GM12878 (cell line): ENCODE results near the gene LETMD1. TPM values are rescaled to one million over a fixed set of nuclear protein-coding genes. Genes with fewer than 3 reads are reported as not detected.

Source experiments
- ATAC-seq: fragments of 200-7000 bp; cut with Tn5 transposase; 3 replicates; pipeline ENCODE4 v1.9.1; 2020; ENCODE audit warnings: mild to moderate bottlenecking, moderate library complexity
- BruUV-seq: library from RNA; stranded (reverse); fragments of 400-500 nt; replicated peaks from 2 replicates; lab custom pipeline; 2021; lab: Mats Ljungman, UMichigan
- CTCF ChIA-PET: fragments of 300-600 bp; sonication (Branson Sonifier 250); formaldehyde crosslinking; extraction: SDS; loops from one replicate; lab custom pipeline; 2021; ENCODE audit warnings: inconsistent platforms; lab: Yijun Ruan, JAX
- POLR2A ChIA-PET: fragments of 350-600 bp; formaldehyde crosslinking; extraction: SDS; loops from one replicate; lab custom pipeline; 2021; ENCODE audit warnings: inconsistent platforms; lab: Charles Lee
- RAD21 ChIA-PET: fragments of 300-600 bp; sonication (Branson Sonifier 250); formaldehyde crosslinking; loops from one replicate; lab custom pipeline; 2023; ENCODE audit warnings: antibody characterized with exemption; ENCODE audit not compliant: unreplicated experiment; lab: Charles Lee
- SMC1A ChIA-PET: fragments of 300-600 bp; sonication (Branson Sonifier 250); formaldehyde crosslinking; loops from one replicate; lab custom pipeline; 2023; ENCODE audit not compliant: unreplicated experiment, uncharacterized antibody; lab: Charles Lee
- DNase-seq: peaks from one replicate; pipeline ENCODE4 v3.0.0-alpha.2; 2011; ENCODE audit warnings: low read depth, low spot score
- FAIRE-seq: peaks from 3 replicates; lab custom pipeline; 2011; peaks lifted over from hg19 to GRCh38; lab: Jason Lieb, UNC
- H2AFZ ChIP-seq: 2 replicates; pipeline ENCODE4 v1.6.0; 2011; ENCODE audit warnings: low read depth, low read length, control low read depth; ENCODE audit not compliant: control insufficient read depth
- H3K27ac ChIP-seq: 2 replicates; pipeline ENCODE4 v1.5.1; 2011; ENCODE audit warnings: control low read depth; ENCODE audit not compliant: control insufficient read depth, insufficient read depth
- H3K27me3 ChIP-seq, 2 experiments: replicated peaks in 1 of 2; 2 replicates each; pipeline versions ENCODE4 v1.6.0 to v1.6.1; 2011; ENCODE audit warnings: low read length in 1 of 2; ENCODE audit not compliant: control insufficient read depth in 2 of 2, insufficient read depth in 2 of 2
- H3K36me3 ChIP-seq, 2 experiments: 2 replicates each; pipeline ENCODE4 v1.5.1; 2011; ENCODE audit warnings: low read length in 1 of 2; ENCODE audit not compliant: control insufficient read depth in 2 of 2, insufficient read depth in 2 of 2
- H3K4me1 ChIP-seq: 2 replicates; pipeline ENCODE4 v1.6.1; 2011; ENCODE audit warnings: mild to moderate bottlenecking, low read length, moderate library complexity, mixed read lengths; ENCODE audit not compliant: control insufficient read depth, insufficient read depth
- H3K4me2 ChIP-seq: 2 replicates; pipeline ENCODE4 v1.6.0; 2011; ENCODE audit warnings: control low read depth; ENCODE audit not compliant: control insufficient read depth, insufficient read depth
- H3K4me3 ChIP-seq: fragments of 200-600 bp; sonication (generic); 2 replicates; pipeline ENCODE4 v1.5.1; 2016
- H3K79me2 ChIP-seq: 2 replicates; pipeline ENCODE4 v1.6.0; 2011; ENCODE audit warnings: low read length; ENCODE audit not compliant: control insufficient read depth, insufficient read depth
- H3K9ac ChIP-seq: 2 replicates; pipeline ENCODE4 v1.8.0; 2011; ENCODE audit warnings: low read length, control low read depth, mixed read lengths; ENCODE audit not compliant: control insufficient read depth, insufficient read depth
- H3K9me3 ChIP-seq: replicated peaks from 3 replicates; pipeline ENCODE4 v1.5.1; 2011; ENCODE audit warnings: mild to moderate bottlenecking, low read length; ENCODE audit not compliant: control insufficient read depth, insufficient read depth
- H4K20me1 ChIP-seq: 2 replicates; pipeline ENCODE4 v1.6.0; 2011; ENCODE audit not compliant: control insufficient read depth, insufficient read depth
- EGR1 ChIP-seq, 2 experiments: IDR thresholded peaks; 1 replicate in 1 of 2; 2 replicates in 1 of 2; pipeline ENCODE4 v1.6.1; 2011 to 2012; ENCODE audit warnings: low read depth in 2 of 2, low read length in 2 of 2, borderline replicate concordance in 1 of 2, mild to moderate bottlenecking in 1 of 2, moderate library complexity in 1 of 2
- FOS ChIP-seq: IDR thresholded peaks from 3 replicates; pipeline ENCODE4 v1.6.1; 2011; ENCODE audit warnings: borderline replicate concordance; ENCODE audit not compliant: insufficient read length; ENCODE audit errors: extremely low read depth
- GABPA ChIP-seq: IDR thresholded peaks from 2 replicates; pipeline ENCODE4 v1.6.1; 2014; ENCODE audit warnings: antibody characterized with exemption, low read depth, mild to moderate bottlenecking, inconsistent platforms
- HDAC2 ChIP-seq: fragments of 200-600 bp; sonication (generic); IDR thresholded peaks from 2 replicates; pipeline ENCODE4 v1.6.1; 2017
- IKZF2 ChIP-seq, 2 experiments: fragments of 450-650 bp; IDR thresholded peaks; 2 replicates each; pipeline ENCODE4 v1.6.1; 2017; ENCODE audit warnings: mild to moderate bottlenecking in 2 of 2, moderate library complexity in 2 of 2
- MTA2 ChIP-seq: fragments of 450-650 bp; IDR thresholded peaks from 2 replicates; pipeline ENCODE4 v1.6.1; 2016; ENCODE audit warnings: low read depth, mild to moderate bottlenecking, moderate library complexity
- MYB ChIP-seq: fragments of 150-350 bp; IDR thresholded peaks from 2 replicates; pipeline ENCODE4 v1.6.1; 2014; ENCODE audit warnings: mild to moderate bottlenecking, low read depth, low read length, borderline replicate concordance
- MYC ChIP-seq: IDR thresholded peaks from 2 replicates; pipeline ENCODE4 v1.6.1; 2011; ENCODE audit warnings: mild to moderate bottlenecking, low read length, moderate library complexity, inconsistent platforms; ENCODE audit not compliant: insufficient read depth, insufficient replicate concordance, insufficient read length, severe bottlenecking
- POLR2A ChIP-seq: IDR thresholded peaks from 2 replicates; pipeline ENCODE4 v1.6.1; 2011; ENCODE audit warnings: low read depth, mild to moderate bottlenecking, low read length
- RB1 ChIP-seq: fragments of 450-650 bp; formaldehyde crosslinking; IDR thresholded peaks from 2 replicates; pipeline ENCODE4 v1.6.1; 2017; ENCODE audit warnings: mild to moderate bottlenecking, borderline replicate concordance
- TARDBP ChIP-seq: IDR thresholded peaks from 2 replicates; pipeline ENCODE4 v1.6.1; 2016; ENCODE audit warnings: borderline replicate concordance
- WGBS: methylation state at CpG from one replicate; pipeline ENCODE4 v1.1.6; 2016; ENCODE audit warnings: low lambda C conversion rate; ENCODE audit not compliant: insufficient replicate concordance, insufficient coverage; ENCODE audit errors: missing lambda C conversion rate; 5-methylcytosine and 5-hydroxymethylcytosine counted together
- in situ Hi-C: fragments of 300-500 bp; cut with MboI; formaldehyde crosslinking; loops from 9 replicates; pipeline ENCODE4 v1.14.3; 2018; ENCODE audit warnings: mixed read lengths
- intact Hi-C: fragments of 100-400 bp; cut with micrococcal nuclease; formaldehyde crosslinking; loops from one replicate; pipeline ENCODE4 v1.14.2; 2022; ENCODE audit not compliant: unreplicated experiment
- polyA plus RNA-seq, 11 experiments: library from polyadenylated mRNA; depleted of rRNA in 4 of 11; unstranded in 6 of 11; stranded (reverse) in 5 of 11; fragments of >200 nt; fragmentation: Nextera tagmentation in 4 of 11; fragmentation: Illumina TruSeq in 1 of 11; extraction: Ambion mirVana in 4 of 11; extraction: Trizol in 1 of 11; gene quantifications; 1 replicate in 1 of 11; 2 replicates in 10 of 11; pipeline versions ENCODE4 v1.2.1 to v1.2.3, GENCODE V29; 2011 to 2016; ENCODE audit warnings: inconsistent platforms in 2 of 11, missing spikeins in 2 of 11, low read depth in 1 of 11
- small RNA-seq: library from RNA; depleted of rRNA; stranded (forward); fragments of <200 nt; gene quantifications from one replicate; pipeline ENCODE3, GENCODE V24; 2014
- total RNA-seq, 4 experiments: library from RNA; depleted of rRNA in 3 of 4; stranded (reverse); fragments of >200 nt in 3 of 4; fragmentation: Illumina TruSeq in 1 of 4; extraction: Trizol in 1 of 4; gene quantifications; 2 replicates each; pipeline versions ENCODE4 v1.2.1 to v1.2.3, GENCODE V29; 2013 to 2021
- TF ChIP-seq, protein P1 (sequence below): IDR thresholded peaks from 2 replicates; pipeline ENCODE4 v1.6.1; 2012; ENCODE audit warnings: low read length, inconsistent platforms

The LETMD1 gene
- total and polyA plus RNA-seq, 10 of the 15 experiments (the other 5 are each of a cell fraction or from before 2014, with no cell fraction given) = 30.3 to 116 (median 51.5) TPM

DNA sequence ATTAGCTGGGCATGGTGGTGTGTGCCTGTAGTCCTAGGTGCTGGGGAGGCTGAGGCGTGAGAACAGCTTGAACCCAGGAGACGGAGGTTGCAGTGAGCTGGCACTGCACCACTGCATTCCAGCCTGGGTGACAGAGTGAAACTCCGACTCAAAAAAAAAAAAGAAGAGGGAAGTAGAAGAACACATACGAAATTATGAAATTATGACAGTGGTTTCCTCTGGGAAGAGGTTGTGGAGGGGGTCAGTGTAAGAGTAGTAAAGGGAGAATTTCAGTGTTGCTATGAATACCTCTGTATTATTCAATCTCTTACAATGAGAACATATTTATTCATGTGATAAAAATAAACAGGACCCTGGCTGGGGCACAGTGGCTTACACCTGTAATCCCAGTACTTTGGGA is 60.0 kb downstream of the LETMD1 start:
- H3K36me3 ChIP-seq = peaks cover 1 to 33% of the 10 kb centered on the region in 2 experiments
- POLR2A ChIA-PET = no interaction called here
- SMC1A ChIA-PET = no interaction called here
- no peaks in the 10 kb centered on the region for H4K20me1 ChIP-seq
- no peak overlapping the region for H2AFZ ChIP-seq
- H3K79me2 ChIP-seq = no peaks in the 10 kb centered on the region
- no peaks in the 10 kb centered on the region for H3K27me3 ChIP-seq
- no peak overlapping the region for H3K4me3 ChIP-seq
- ATAC-seq (no peak), FAIRE-seq (no peak), DNase-seq (no peak)
- H3K27ac ChIP-seq = no peak overlapping the region
- TF ChIP-seq, protein P1, sequence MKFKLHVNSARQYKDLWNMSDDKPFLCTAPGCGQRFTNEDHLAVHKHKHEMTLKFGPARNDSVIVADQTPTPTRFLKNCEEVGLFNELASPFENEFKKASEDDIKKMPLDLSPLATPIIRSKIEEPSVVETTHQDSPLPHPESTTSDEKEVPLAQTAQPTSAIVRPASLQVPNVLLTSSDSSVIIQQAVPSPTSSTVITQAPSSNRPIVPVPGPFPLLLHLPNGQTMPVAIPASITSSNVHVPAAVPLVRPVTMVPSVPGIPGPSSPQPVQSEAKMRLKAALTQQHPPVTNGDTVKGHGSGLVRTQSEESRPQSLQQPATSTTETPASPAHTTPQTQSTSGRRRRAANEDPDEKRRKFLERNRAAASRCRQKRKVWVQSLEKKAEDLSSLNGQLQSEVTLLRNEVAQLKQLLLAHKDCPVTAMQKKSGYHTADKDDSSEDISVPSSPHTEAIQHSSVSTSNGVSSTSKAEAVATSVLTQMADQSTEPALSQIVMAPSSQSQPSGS = no peak
- TF ChIP-seq RB1 (no peak), FOS (no peak), HDAC2 (no peak), MTA2 (no peak), TARDBP (no peak), POLR2A (no peak), IKZF2 (IDR thresholded peaks at IDR 0.05) (no peak), MYB (no peak), GABPA (no peak), EGR1 (IDR thresholded peaks at IDR 0.05; ENCODE audit: borderline replicate concordance in 1 of 2, low read depth in 2 of 2, low read length in 2 of 2) (no peak), MYC (no peak)
- no TSS peak for BruUV-seq
- no peak overlapping the region for H3K4me2 ChIP-seq
- in situ Hi-C loops = no loop called here
- intact Hi-C loops = no loop called here
- H3K9ac ChIP-seq = no peak overlapping the region
- no peaks in the 10 kb centered on the region for H3K9me3 ChIP-seq
- no peaks in the 10 kb centered on the region for H3K4me1 ChIP-seq
- 48% methylated on average over 3 of the region's 4 CpGs for WGBS
- CTCF ChIA-PET = no interaction called here
- RAD21 ChIA-PET = no interaction called here

Small RNAs within 50 kb of the gene (small RNA-seq; reads per million reads assigned to genes)
- gene RNU6-1273P (not detected), gene RNU6-87P (not detected)

Other genes with a start within 250 kb of the LETMD1 start
Only the 7 nearest of the 8 such genes appear.
- not detected in 2 replicates for gene TMPRSS12, start 205.4 kb upstream of the LETMD1 start, total RNA-seq (2014; rRNA removed)
- gene TMPRSS12, start 205.4 kb upstream of the LETMD1 start, total RNA-seq (2014; rRNA removed; fragmentation: Illumina TruSeq; extraction: Trizol) = not detected in 2 replicates
- not detected in 2 replicates for gene TMPRSS12, start 205.4 kb upstream of the LETMD1 start, total RNA-seq (2021)
- gene TMPRSS12, start 205.4 kb upstream of the LETMD1 start, polyA plus RNA-seq (2011; rRNA removed) = not detected in 2 replicates
- not detected in 2 replicates for gene TMPRSS12, start 205.4 kb upstream of the LETMD1 start, polyA plus RNA-seq (2014; fragmentation: Illumina TruSeq; extraction: Trizol)
- gene TMPRSS12, start 205.4 kb upstream of the LETMD1 start, polyA plus RNA-seq (2014; fragmentation: Nextera tagmentation; extraction: Ambion mirVana) = not detected
- gene TMPRSS12, start 205.4 kb upstream of the LETMD1 start, polyA plus RNA-seq (2014; rRNA removed) = not detected in 2 replicates
- not detected for gene TMPRSS12, start 205.4 kb upstream of the LETMD1 start, polyA plus RNA-seq (2016; fragmentation: Nextera tagmentation; extraction: Ambion mirVana)
- gene HIGD1C, start 95.8 kb upstream of the LETMD1 start, total RNA-seq (2014; rRNA removed) = not detected in 2 replicates
- not detected in 2 replicates for gene HIGD1C, start 95.8 kb upstream of the LETMD1 start, total RNA-seq (2014; rRNA removed; fragmentation: Illumina TruSeq; extraction: Trizol)
- not detected in 2 replicates for gene HIGD1C, start 95.8 kb upstream of the LETMD1 start, total RNA-seq (2021)
- gene HIGD1C, start 95.8 kb upstream of the LETMD1 start, polyA plus RNA-seq (2011; rRNA removed) = not detected in 2 replicates
- gene HIGD1C, start 95.8 kb upstream of the LETMD1 start, polyA plus RNA-seq (2014; fragmentation: Illumina TruSeq; extraction: Trizol) = not detected in 2 replicates
- not detected for gene HIGD1C, start 95.8 kb upstream of the LETMD1 start, polyA plus RNA-seq (2014; fragmentation: Nextera tagmentation; extraction: Ambion mirVana)
- not detected in 2 replicates for gene HIGD1C, start 95.8 kb upstream of the LETMD1 start, polyA plus RNA-seq (2014; rRNA removed)
- gene HIGD1C, start 95.8 kb upstream of the LETMD1 start, polyA plus RNA-seq (2016; fragmentation: Nextera tagmentation; extraction: Ambion mirVana) = not detected
- gene SLC11A2, start 21.9 kb upstream of the LETMD1 start, total RNA-seq (2014; rRNA removed) = 22.1 and 22.2 TPM in 2 replicates
- gene SLC11A2, start 21.9 kb upstream of the LETMD1 start, total RNA-seq (2014; rRNA removed; fragmentation: Illumina TruSeq; extraction: Trizol) = 15.2 and 17.7 TPM in 2 replicates
- gene SLC11A2, start 21.9 kb upstream of the LETMD1 start, total RNA-seq (2021) = 13.4 and 19.0 TPM in 2 replicates
- gene SLC11A2, start 21.9 kb upstream of the LETMD1 start, polyA plus RNA-seq (2011; rRNA removed) = 27.5 and 29.4 TPM in 2 replicates
- 15.1 and 21.3 TPM in 2 replicates for gene SLC11A2, start 21.9 kb upstream of the LETMD1 start, polyA plus RNA-seq (2014; fragmentation: Illumina TruSeq; extraction: Trizol)
- 1 to 10 TPM; 6.2 to 9.0 TPM for gene SLC11A2, start 21.9 kb upstream of the LETMD1 start, polyA plus RNA-seq (2014; fragmentation: Nextera tagmentation; extraction: Ambion mirVana)
- gene SLC11A2, start 21.9 kb upstream of the LETMD1 start, polyA plus RNA-seq (2014; rRNA removed) = 16.0 and 19.3 TPM in 2 replicates
- 10 to 100 TPM; 14.5 to 15.9 TPM for gene SLC11A2, start 21.9 kb upstream of the LETMD1 start, polyA plus RNA-seq (2016; fragmentation: Nextera tagmentation; extraction: Ambion mirVana)
- 7.9 and 8.3 TPM in 2 replicates for gene CSRNP2, start 35.3 kb downstream of the LETMD1 start, total RNA-seq (2014; rRNA removed)
- 4.4 and 5.0 TPM in 2 replicates for gene CSRNP2, start 35.3 kb downstream of the LETMD1 start, total RNA-seq (2014; rRNA removed; fragmentation: Illumina TruSeq; extraction: Trizol)
- gene CSRNP2, start 35.3 kb downstream of the LETMD1 start, total RNA-seq (2021) = 9.9 and 12.1 TPM in 2 replicates
- gene CSRNP2, start 35.3 kb downstream of the LETMD1 start, polyA plus RNA-seq (2011; rRNA removed) = 5.6 and 6.4 TPM in 2 replicates
- 7.8 and 8.8 TPM in 2 replicates for gene CSRNP2, start 35.3 kb downstream of the LETMD1 start, polyA plus RNA-seq (2014; fragmentation: Illumina TruSeq; extraction: Trizol)
- 1 to 10 TPM; 1.2 to 1.4 TPM for gene CSRNP2, start 35.3 kb downstream of the LETMD1 start, polyA plus RNA-seq (2014; fragmentation: Nextera tagmentation; extraction: Ambion mirVana)
- gene CSRNP2, start 35.3 kb downstream of the LETMD1 start, polyA plus RNA-seq (2014; rRNA removed) = 6.1 and 8.1 TPM in 2 replicates
- gene CSRNP2, start 35.3 kb downstream of the LETMD1 start, polyA plus RNA-seq (2016; fragmentation: Nextera tagmentation; extraction: Ambion mirVana) = 1 to 10 TPM; 4.8 to 6.9 TPM
- gene TFCP2, start 124.8 kb downstream of the LETMD1 start, total RNA-seq (2014; rRNA removed) = 13.4 and 14.0 TPM in 2 replicates
- 13.0 and 13.9 TPM in 2 replicates for gene TFCP2, start 124.8 kb downstream of the LETMD1 start, total RNA-seq (2014; rRNA removed; fragmentation: Illumina TruSeq; extraction: Trizol)
- gene TFCP2, start 124.8 kb downstream of the LETMD1 start, total RNA-seq (2021) = 22.3 and 24.3 TPM in 2 replicates
- gene TFCP2, start 124.8 kb downstream of the LETMD1 start, polyA plus RNA-seq (2011; rRNA removed) = 25.1 and 26.3 TPM in 2 replicates
- gene TFCP2, start 124.8 kb downstream of the LETMD1 start, polyA plus RNA-seq (2014; fragmentation: Illumina TruSeq; extraction: Trizol) = 29.7 and 44.0 TPM in 2 replicates
- gene TFCP2, start 124.8 kb downstream of the LETMD1 start, polyA plus RNA-seq (2014; fragmentation: Nextera tagmentation; extraction: Ambion mirVana) = 1 to 10 TPM; 5.8 to 9.4 TPM
- 18.9 and 19.7 TPM in 2 replicates for gene TFCP2, start 124.8 kb downstream of the LETMD1 start, polyA plus RNA-seq (2014; rRNA removed)
- 10 to 100 TPM; 12.1 to 15.0 TPM for gene TFCP2, start 124.8 kb downstream of the LETMD1 start, polyA plus RNA-seq (2016; fragmentation: Nextera tagmentation; extraction: Ambion mirVana)
- gene POU6F1, start 169.7 kb downstream of the LETMD1 start, total RNA-seq (2014; rRNA removed) = 2.3 and 2.5 TPM in 2 replicates
- 0.83 and 1.0 TPM in 2 replicates for gene POU6F1, start 169.7 kb downstream of the LETMD1 start, total RNA-seq (2014; rRNA removed; fragmentation: Illumina TruSeq; extraction: Trizol)
- gene POU6F1, start 169.7 kb downstream of the LETMD1 start, total RNA-seq (2021) = 4.2 and 4.3 TPM in 2 replicates
- gene POU6F1, start 169.7 kb downstream of the LETMD1 start, polyA plus RNA-seq (2011; rRNA removed) = 0.46 and 1.2 TPM in 2 replicates
- 0.87 and 1.1 TPM in 2 replicates for gene POU6F1, start 169.7 kb downstream of the LETMD1 start, polyA plus RNA-seq (2014; fragmentation: Illumina TruSeq; extraction: Trizol)
- gene POU6F1, start 169.7 kb downstream of the LETMD1 start, polyA plus RNA-seq (2014; fragmentation: Nextera tagmentation; extraction: Ambion mirVana) = under 1 TPM; 0.26 to 0.31 TPM
- 2.2 TPM in 2 replicates for gene POU6F1, start 169.7 kb downstream of the LETMD1 start, polyA plus RNA-seq (2014; rRNA removed)
- 1 to 10 TPM in 1 of 2 experiments, under 1 TPM in 1; 0.86 to 1.4 TPM for gene POU6F1, start 169.7 kb downstream of the LETMD1 start, polyA plus RNA-seq (2016; fragmentation: Nextera tagmentation; extraction: Ambion mirVana)
- 84.2 and 85.2 TPM in 2 replicates for gene DAZAP2, start 190.5 kb downstream of the LETMD1 start, total RNA-seq (2014; rRNA removed)
- 94.3 and 94.8 TPM in 2 replicates for gene DAZAP2, start 190.5 kb downstream of the LETMD1 start, total RNA-seq (2014; rRNA removed; fragmentation: Illumina TruSeq; extraction: Trizol)
- 71.0 and 83.1 TPM in 2 replicates for gene DAZAP2, start 190.5 kb downstream of the LETMD1 start, total RNA-seq (2021)
- gene DAZAP2, start 190.5 kb downstream of the LETMD1 start, polyA plus RNA-seq (2011; rRNA removed) = 228 and 267 TPM in 2 replicates
- gene DAZAP2, start 190.5 kb downstream of the LETMD1 start, polyA plus RNA-seq (2014; fragmentation: Illumina TruSeq; extraction: Trizol) = 170 and 209 TPM in 2 replicates
- 100 to 1,000 TPM; 197 to 222 TPM for gene DAZAP2, start 190.5 kb downstream of the LETMD1 start, polyA plus RNA-seq (2014; fragmentation: Nextera tagmentation; extraction: Ambion mirVana)
- 162 and 183 TPM in 2 replicates for gene DAZAP2, start 190.5 kb downstream of the LETMD1 start, polyA plus RNA-seq (2014; rRNA removed)
- 100 to 1,000 TPM; 132 to 147 TPM for gene DAZAP2, start 190.5 kb downstream of the LETMD1 start, polyA plus RNA-seq (2016; fragmentation: Nextera tagmentation; extraction: Ambion mirVana)